COLO668 (cell line): ENCODE measurements around the gene PRDM16.

Experiments used
- DNase-seq: peaks from one replicate; lab custom pipeline; 2025; ENCODE audit not compliant: unreplicated experiment; lab: John Stamatoyannopoulos, UW

Gene PRDM16

DNA sequence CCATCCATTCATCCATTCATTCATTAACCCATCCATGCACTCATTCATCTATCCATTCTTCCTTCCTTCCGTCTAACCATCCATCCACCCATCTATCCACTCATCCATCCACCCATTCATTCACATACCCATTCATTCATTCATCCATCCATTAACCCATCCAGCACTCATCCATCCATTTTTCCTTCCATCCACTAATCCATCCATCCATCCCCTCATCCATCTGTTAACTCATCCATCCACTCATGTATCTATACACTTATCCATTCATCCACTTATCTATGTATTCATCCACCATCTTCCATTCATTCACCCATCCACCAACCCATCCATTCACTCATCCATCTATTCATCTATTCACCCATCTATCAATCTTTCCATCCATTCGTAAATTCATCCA, 107.8 kb downstream of the PRDM16 start:
- no peak for DNase-seq

DNA sequence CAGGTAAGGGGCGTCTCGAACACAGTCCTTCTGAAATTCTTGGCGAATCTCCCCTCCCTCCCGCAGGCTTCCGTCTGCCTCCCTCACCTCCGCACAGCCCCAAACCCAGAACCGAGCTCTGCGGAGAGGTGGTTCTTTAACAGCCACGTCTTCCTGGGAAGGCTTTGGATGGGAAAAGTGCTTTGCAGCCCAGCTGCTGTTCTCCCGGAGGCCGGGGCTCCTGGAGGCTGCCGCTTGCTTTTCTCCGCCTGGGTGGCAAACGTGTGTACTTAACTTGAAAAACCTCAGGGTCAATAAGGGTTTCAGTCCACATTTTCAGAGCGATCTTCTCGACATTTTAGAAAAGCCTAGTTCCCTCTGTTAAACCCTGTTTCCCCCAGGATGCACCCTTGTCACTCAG, 109.3 kb downstream of the PRDM16 start:
- DNase-seq, result no peak

DNA sequence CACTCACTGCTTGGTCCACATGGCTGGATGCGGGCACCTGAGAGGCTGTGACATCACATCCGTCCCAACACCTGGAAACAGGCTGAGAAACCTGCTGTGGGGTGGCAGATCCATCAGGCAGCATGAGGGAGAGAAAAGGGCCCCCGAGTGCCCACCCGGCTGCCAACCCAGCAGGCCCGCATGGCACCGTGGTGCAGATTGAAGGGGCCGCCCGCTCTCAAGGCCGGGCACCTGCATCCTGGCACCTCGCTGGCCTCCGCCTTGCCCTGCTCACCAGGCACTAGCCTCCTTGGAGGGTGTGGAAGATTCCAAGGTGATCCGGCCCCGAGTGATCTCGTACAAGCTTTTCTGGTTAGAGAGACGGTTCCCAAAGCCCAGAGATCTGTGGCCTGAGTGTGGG, 110.5 kb downstream of the PRDM16 start:
- no peak for DNase-seq

DNA sequence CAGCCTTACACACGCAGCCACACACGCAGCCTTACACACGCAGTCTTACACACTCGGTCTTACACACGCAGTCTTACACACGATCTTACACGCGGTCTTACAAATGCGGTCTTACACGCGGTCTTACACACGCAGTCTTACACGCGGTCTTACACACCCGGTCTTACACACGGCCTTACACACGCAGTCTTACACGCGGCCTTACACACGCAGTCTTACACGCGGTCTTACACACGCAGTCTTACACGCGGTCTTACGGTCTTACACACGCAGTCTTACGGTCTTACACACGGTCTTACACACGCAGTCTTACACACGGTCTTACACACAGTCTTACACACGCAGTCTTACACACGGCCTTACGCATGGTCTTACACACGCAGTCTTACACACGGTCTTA, 111.9 kb downstream of the PRDM16 start:
- no peak for DNase-seq

DNA sequence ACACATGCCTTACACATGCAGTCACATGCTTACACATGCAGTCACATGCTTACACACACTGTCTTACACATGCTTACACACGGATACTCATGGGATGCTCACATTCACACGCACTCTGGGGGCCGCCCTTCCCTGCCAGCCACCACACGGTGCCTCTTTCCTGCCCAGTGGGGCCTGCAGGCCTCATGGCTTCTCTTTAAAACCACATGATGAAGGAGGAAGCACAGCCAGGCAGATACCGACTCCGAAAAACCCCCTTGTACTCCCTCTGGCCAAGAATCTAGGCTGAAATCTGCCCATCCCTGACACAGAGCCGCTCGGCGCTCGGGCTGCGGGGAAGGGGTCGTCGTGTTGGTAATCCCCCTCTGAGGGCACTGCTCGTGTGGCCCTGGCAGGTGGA, 113.0 kb downstream of the PRDM16 start:
- DNase-seq, result no peak

DNA sequence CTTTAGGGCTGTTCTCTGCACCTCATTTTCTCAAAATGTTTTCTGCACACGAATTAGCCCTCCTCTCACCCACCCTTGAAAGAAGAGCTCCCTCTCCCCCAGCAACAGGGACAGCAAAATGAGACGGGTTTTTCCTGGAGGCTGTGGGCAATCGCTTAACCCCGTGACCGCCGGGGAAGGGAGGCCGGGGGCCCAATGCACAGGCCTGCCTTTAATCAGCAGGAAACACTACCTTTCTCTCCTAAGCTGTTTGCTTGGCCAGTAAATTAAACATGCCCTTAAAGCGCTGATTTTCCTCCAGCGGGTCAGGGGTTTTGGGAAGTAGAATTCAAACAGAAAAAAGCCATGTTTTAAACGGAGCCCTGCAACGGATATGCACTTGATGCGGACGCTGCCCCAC, 114.4 kb downstream of the PRDM16 start:
- no peak for DNase-seq

DNA sequence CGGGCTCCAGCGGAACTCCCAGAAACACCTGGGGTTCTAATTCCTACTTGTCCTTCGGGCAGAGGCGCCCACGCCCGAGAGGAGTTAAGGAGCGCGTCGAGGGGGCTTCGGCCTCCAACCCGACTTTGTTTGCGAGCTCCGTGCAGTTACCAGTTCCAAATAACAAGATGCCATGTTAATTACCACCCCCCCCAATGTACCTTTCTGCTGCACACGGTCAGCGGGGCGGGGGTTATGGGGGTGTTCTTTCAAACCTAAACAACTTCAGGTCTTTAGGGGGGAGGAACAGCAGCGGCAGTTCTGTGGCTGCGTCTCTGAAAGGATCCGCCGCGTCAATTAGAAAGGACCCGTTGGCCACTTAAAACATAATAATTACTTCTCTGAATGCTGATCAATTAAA, 114.8 kb downstream of the PRDM16 start:
- DNase-seq, result no peak

DNA sequence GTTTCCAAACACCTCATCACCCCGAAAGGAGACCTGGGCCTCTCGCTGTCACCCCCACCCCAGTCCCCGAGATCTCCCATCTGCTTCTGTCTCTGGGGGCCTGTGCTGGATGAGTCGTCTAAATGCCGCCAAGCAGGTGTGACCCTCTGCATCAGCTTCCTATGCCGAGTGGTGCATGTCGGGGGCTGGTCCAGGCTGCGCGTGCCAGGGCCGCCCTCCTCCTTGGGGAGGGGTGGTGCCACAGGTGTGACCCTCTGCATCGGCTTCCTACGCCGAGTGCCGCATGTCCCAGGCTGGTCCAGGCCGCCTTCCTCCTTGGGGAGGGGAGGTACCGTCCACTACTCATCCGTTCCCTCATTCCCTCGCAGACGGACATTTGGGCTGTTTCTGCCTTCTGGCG, 115.7 kb downstream of the PRDM16 start:
- DNase-seq, result no peak

DNA sequence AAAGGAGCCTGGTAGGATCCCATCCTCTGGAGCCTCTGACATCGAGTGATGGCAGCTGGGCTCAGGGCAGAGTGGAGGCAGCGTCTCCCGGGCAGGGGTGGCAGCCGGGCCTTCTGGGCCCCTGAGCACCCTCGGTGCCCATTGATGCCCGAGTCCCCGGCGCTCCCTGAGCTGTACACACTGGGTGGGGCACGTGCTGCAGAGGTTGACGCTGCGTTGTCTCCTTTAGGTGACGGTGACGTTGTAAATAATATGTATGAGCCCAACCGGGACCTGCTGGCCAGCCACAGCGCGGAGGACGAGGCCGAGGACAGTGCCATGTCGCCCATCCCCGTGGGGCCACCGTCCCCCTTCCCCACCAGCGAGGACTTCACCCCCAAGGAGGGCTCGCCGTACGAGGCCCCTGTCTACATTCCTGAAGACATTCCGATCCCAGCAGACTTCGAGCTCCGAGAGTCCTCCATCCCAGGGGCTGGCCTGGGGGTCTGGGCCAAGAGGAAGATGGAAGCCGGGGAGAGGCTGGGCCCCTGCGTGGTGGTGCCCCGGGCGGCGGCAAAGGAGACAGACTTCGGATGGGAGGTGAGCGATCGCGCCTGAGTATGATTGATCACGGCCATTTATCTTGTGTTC, 117.0 kb downstream of the PRDM16 start:
- no peak for DNase-seq

DNA sequence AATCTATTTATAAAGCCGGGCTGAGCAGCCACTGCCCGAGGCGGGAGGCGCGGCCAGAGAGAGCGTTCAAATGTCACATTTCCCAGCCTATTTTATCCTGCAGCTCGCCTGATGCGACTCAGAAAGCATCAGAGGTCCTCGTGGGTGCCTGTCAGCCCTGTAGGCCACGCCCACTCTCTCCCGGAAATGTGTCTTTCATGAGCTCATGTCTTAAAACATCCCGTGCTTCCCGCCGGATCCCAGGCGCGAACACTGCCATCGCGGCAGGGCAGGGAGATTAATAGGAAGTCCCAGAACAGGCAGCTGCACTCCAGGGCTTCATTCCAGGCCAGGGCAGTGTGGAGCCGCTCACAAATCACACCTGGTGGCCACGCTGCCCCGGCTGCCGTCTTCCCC, 117.5 kb downstream of the PRDM16 start:
- DNase-seq, result peak; percentile 32

DNA sequence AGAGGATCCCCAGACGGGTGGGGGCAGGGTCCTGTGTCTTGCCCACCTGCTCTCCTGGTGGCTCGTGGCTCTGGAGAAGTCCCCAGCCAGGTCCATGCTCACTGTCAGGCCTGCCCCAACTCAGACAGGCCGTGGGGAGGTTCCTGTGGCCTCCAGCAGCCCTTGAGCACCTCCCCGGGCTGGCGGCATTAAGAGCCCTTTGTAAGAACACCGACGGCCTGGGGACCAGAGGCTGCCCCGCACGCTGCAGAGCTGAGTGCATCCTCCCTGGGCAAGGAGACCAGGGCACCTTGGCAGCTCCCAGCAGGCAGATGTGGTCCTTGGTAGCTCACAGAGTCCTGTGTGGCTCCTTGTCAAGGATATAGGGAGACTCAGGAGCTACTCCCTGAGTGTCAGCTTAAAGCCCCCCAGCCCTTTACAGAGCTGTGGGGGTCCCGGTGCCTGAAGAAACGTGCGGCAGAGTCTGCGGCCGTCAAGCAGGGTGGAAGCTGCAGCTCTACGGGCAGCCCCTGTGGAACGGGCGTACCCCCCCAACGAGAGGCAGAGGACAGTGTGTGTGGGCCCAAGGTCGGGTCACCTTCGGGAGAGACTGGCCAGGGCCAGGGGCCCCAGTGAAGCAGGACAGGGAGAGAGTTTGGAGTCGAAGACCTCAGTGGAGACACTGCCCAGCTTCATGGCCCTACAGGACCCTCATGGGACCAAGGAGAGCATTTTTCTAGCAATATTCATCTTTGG, 118.6 kb downstream of the PRDM16 start:
- DNase-seq, result no peak

DNA sequence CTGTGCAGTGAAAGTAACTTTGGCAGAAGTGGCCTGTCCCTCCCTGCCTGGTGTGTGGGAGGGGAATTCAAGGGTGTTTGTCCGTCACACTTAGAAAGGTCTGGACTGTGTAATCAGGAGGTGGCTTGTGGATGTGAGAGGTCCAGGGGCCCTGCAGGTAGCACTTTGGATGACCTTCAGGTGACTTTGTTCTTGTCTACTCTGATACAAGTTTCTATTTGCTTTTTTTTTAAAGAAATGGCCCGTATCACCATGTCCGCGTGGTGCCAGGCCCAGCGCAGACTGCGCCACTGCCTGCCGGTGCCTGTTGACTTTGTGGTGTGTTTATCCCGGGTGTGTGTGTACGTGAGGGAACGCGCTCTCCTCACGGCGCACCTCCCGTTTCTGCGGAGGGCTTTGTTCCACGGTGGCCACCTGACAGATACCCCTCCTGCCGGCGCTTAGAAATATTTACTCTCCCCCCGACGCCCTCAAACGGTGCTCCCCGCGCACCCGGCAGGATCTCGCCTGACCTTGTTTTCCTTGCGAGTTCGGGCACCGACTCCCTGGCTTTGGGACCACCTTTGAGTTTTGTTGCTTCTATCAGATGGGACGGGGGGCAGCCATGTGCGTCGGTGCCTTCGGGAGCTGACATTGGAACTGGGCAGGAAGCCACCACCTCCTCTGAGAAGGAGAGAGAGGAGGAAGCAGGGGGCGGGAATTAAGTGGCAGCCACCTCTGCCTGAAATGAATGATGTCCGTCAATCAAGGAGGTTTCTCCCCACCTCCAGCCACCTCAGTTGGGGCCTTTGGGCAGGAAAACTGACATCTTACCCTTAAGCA, 119.4 kb downstream of the PRDM16 start:
- DNase-seq, result no peak

DNA sequence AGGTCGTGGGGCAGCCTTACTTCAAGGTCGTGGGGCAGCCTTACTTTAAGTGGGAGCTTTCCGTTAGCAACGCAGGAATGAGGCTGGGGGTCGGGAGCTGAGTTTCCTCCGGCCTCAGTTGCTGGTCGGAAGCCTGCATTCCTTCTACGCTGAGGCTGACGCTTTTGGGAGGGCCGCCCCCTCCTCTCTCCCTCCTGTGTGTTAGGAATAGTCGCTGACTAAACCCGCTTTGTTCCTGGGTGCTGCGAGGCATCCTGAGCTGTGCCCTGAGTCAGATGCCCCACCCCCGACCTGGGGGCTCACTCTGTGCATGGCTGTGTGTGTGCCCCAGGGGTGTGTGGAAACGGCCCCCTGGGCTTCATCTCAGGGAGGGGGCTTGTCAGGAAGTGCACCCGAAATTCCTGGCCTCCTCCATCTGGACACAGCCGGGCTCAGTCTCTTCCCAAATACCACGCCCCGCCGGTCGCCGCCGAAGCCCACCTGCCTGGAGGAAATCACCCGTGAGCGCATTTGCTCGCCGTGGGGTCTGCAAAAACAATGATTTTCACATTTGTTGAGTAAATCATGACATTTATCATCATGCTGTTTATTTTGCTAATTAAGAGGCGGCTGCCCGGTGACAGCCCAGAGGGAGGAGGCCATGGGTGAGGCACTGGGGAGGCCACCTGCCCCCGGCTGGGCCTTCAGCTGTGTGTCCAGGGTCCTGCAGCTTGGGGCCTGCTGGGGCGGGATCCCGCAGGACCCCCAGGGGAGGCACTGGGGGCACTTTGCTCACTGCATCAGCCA, 121.4 kb downstream of the PRDM16 start:
- DNase-seq, result no peak

DNA sequence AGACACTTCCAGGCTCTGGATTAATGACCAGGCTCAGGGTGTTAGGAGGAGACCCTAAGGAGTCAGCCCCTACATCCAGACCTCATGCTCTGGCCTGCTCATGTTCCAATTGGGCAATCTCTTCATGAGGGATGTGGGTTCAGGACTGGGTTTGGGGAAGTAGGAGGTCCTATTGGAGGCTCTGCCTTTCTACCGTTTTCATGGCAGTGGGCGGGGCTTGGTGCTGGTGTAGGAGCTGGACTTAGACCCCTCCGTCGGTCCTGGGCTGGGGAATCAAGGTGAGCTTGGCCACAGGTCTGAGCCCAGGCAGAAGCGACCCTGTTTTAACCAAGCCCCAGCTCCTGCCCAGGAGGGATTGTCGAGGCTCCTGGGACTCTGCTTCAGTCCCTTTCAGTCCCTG, 123.4 kb downstream of the PRDM16 start:
- no peak for DNase-seq

DNA sequence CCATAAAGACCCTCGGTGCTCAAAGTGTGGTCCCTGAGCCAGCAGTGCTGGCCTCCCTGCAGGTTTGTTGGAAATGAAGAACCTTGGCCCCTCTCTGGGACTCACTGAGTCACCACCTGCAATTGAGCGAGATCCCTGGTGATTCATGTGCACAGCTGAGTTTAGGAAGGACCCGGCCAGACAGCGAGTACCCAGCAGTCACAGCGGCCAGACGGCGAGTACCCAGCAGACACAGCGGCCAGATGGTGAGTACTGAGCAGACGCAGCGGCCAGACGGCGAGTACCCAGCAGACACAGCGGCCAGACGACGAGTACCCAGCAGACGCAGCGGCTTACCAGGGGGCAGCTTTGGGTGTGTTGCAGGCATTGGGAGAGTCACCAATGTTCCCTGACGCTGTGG, 123.8 kb downstream of the PRDM16 start:
- DNase-seq, result no peak

DNA sequence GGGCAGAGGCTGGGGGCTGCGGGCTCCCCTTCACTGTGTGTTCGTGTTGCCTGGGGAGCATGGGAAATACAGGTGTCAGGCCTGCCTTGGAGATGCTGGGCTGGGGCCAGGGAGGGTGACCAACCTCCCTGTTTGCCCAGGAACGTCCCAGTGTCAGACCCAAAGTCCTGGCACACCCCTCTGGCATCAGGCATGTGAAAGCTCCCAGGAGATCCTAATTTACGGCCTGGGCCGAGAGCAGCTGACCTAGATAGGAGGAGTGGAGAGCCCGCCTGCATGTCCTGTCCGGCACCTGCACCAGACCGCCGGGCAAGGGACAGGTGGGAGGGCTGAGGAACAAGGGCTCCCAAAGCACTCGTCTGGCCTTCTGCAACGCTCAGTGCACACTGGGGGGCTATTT, 124.8 kb downstream of the PRDM16 start:
- no peak for DNase-seq

DNA sequence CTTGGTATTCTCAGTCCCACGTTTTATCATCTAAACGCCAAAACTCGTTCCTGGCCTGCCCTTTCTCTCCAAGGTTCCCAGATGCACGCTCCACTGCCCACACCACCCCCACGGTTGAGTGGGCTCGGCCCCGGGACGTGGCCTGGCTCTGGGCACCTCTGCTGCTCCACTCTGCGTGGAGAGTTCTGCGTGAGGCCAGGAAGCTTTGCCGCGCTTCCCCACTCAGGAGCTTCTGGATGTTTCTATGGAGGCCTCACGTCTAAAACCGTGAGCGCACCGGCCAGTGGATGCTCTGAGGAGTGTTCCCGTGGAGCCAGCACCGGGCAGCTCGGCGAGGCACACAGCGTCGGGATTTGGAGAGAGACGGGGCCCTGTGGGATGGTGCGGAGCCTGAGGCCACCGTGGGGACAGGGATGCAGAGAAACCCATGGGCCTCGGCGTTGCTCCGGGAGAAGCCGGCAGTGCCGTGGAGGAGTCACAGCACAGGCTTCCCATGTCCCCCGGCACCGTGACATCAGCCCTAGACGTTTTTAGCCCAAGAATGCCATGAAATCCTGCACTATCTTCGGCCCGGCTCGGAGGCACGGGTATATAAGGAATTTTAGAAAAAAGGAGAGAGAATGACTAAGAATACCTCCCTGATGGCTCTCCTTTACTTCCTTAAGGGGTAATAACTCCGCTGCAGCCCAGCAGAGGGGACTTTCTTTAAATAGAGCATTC, 125.9 kb downstream of the PRDM16 start:
- no peak for DNase-seq

DNA sequence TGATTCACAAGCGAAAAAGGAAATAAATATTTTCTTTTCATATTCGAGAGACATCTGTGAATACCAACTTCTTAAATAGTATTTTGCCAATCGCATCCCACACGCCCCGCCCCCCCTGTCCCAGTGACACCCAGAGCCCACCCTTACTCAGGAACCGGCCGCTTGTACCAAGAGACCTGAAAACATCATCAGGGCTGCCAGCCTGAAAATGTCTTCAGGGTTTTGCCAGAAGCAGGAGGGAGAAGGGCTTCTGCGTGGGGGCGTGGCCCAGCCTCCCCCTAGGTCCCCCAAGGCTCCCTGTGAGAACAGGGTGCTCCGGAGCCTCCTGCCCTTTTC, 126.4 kb downstream of the PRDM16 start:
- no peak for DNase-seq

DNA sequence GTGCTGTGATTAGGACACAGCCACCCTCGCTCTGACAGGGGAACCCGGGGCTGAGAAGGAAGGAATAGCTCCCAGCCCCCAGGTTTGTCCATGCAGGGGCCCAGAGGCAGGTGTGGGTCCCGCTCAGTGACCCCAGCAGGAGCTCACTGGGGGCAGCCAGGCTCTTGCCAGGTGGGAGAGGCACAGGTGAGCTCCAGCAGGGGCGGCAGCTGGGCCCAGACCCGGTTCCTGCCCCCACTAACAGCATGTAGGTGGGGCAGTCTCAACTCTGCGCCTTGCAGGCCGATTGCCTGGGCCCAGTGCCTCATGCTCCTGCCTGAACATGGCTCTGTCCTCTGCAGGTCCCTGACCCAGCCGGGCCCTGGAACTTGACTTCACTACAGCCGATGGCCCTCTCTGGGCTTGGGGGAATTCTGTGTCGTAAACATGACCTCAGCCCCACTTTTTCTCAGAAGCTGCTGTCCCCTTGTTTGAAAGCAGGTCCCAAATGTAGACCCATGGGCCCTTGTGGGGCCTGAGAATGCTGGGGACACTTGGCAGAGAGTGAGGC, 127.0 kb downstream of the PRDM16 start:
- no peak for DNase-seq

DNA sequence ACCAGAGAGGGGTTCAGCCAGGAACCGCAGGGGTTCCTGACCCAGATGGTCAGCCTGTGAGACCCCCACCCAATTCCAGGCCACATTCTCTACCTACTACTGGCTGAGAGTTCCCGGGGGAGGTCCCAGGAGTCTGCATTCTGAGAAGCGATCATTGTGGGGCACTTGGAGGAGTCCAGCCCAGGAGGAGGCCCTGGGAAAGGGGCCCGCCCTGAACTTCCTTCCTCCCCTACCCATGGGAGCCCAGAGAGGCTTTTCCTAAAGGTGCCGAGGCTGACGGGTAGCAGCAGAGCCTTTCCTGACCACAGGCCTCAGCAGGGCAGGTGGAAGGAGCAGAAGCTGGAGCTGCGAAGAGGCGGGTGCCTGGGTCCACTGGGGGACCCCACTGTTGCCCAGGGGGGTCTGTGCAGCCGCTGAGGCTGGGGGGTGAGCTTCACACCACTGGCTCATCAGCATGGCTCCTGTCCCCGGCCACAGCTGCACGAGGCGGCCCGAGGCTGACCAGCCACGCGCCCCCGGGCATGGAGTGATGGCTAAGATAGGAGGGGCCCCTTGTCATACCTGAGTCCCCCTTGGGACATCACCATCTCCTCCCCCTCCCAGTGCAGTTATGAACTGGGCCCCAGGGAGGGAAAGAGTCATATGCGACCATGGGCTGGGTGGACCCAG, 127.7 kb downstream of the PRDM16 start:
- DNase-seq, result no peak
